ENCODE measurements around the gene OR2B2. TPM values are rescaled to one million over a fixed set of nuclear protein-coding genes. Genes with fewer than 3 reads are reported as not detected.

The OR2B2 gene
- total RNA-seq = not detected in 2 replicates

GRCh38 chr6:27911956-27912446, at the start of gene OR2B2:
Gene OR2B2, minus strand, starts transcription at chr6:27912396. Its CDS starts 77 bp downstream, at chr6:27912319.

GRCh38 chr6:27956941-27957340, 44.7 kb upstream of the OR2B2 start, which contains the start of gene OR2B6:
Gene OR2B6, plus strand, starts transcription at chr6:27957241. Its CDS starts 0 bp downstream, at chr6:27957241.

Other genes with a start within 250 kb of the OR2B2 start
- gene OR2B6, start 44.8 kb upstream of the OR2B2 start, total RNA-seq = not detected in 2 replicates
- gene ZNF165, start 168.2 kb upstream of the OR2B2 start, total RNA-seq = 0.20 and 0.49 TPM in 2 replicates
- 2.9 and 3.4 TPM in 2 replicates for gene ZSCAN16, start 212.2 kb upstream of the OR2B2 start, total RNA-seq
- 5.5 and 7.0 TPM in 2 replicates for gene ZKSCAN8, start 229.5 kb upstream of the OR2B2 start, total RNA-seq